Osteoblast (primary cell): ENCODE measurements around the gene LMO7. TPM values are rescaled to one million over a fixed set of nuclear protein-coding genes. Genes with fewer than 3 reads are reported as not detected.

Source experiments
- DNase-seq: peaks from one replicate; pipeline ENCODE4 v3.0.0; 2011; ENCODE audit warnings: low spot score, mixed read lengths; ENCODE audit not compliant: insufficient read length; ENCODE audit errors: missing footprints
- H2AFZ ChIP-seq: 2 replicates; pipeline ENCODE4 v1.6.0; 2011; ENCODE audit warnings: mild to moderate bottlenecking, low read length
- H3K27ac ChIP-seq: 2 replicates; pipeline ENCODE4 v1.5.1; 2011; ENCODE audit warnings: mild to moderate bottlenecking, low read depth, low read length, moderate library complexity
- H3K27me3 ChIP-seq: 2 replicates; pipeline ENCODE4 v1.6.0; 2012; ENCODE audit warnings: mild to moderate bottlenecking, control low read depth, inconsistent platforms, low read length, moderate library complexity; ENCODE audit not compliant: insufficient read depth
- H3K36me3 ChIP-seq: 2 replicates; pipeline ENCODE4 v1.5.1; 2011; ENCODE audit warnings: mild to moderate bottlenecking, low read length, control low read depth, moderate library complexity; ENCODE audit not compliant: insufficient read depth
- H3K4me1 ChIP-seq: 2 replicates; pipeline ENCODE4 v1.5.1; 2011; ENCODE audit warnings: mild to moderate bottlenecking, low read length, control low read depth, moderate library complexity; ENCODE audit not compliant: insufficient read depth
- H3K4me2 ChIP-seq: 2 replicates; pipeline ENCODE4 v1.6.0; 2011; ENCODE audit warnings: mild to moderate bottlenecking, low read length; ENCODE audit not compliant: insufficient read depth
- H3K4me3 ChIP-seq: fragments of 200-600 bp; sonication (generic); 3 replicates; pipeline ENCODE4 v1.5.1; 2012; ENCODE audit warnings: mild to moderate bottlenecking, low read length, inconsistent platforms; ENCODE audit not compliant: insufficient read depth
- H3K79me2 ChIP-seq: 2 replicates; pipeline ENCODE4 v1.6.0; 2012; ENCODE audit warnings: mild to moderate bottlenecking, low read length, control low read depth, inconsistent platforms; ENCODE audit not compliant: insufficient read depth
- H3K9me3 ChIP-seq: 2 replicates; pipeline ENCODE4 v1.5.1; 2011; ENCODE audit warnings: low read depth, low read length, control low read depth
- H4K20me1 ChIP-seq: 2 replicates; pipeline ENCODE4 v1.6.0; 2012; ENCODE audit warnings: mild to moderate bottlenecking, low read length, control low read depth; ENCODE audit not compliant: insufficient read depth
- total RNA-seq: library from RNA; depleted of rRNA; stranded (reverse); fragments of >200 nt; gene quantifications from 2 replicates; pipeline ENCODE4 v1.2.3, GENCODE V29; 2012
- TF ChIP-seq, protein P1 (sequence below): IDR thresholded peaks from 2 replicates; pipeline ENCODE4 v1.5.1; 2011; ENCODE audit warnings: mild to moderate bottlenecking, low read depth, low read length, moderate library complexity; ENCODE audit errors: extremely low read depth

LMO7 gene
- total RNA-seq: 465 and 536 TPM in 2 replicates

DNA sequence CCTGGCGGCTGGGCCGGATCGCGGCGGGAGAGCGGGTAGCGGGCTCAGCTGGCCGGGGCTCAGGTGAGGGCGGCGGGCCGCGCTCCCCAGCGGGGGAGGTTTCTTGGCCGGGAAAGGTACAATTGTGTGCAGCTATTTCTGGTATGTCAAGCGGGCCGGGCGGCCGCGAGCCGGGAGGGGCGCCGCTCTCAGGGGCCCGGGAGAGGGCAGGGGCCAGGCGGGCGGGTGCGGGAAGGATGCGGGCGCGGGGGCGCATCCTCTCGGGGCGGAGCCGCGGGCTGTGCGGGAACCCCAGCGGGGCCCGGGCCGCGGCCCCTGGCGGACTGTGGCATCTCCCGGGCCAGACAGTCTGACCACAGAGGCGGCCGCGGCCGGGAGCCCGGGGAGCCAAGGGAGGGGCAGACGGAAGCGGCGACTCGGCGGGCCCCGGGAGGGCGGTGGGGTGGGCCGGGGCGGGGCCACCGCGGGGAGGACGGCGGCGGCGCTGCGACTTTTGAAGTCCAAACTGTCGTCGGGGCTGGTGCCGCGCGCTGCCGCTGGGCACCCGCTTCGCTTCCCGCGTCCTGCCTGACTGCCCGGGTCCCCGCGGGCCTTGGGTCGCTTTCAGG is at the start of gene LMO7:
TSS of gene LMO7 (plus strand) at position 503 of the 608 bp plus-strand sequence. CDS start 328 bp downstream, outside the sequence.
- H3K9me3 ChIP-seq: no peaks in the 10 kb centered on the region
- H3K27me3 ChIP-seq: no peaks in the 10 kb centered on the region
- peak within 1 kb of the TSS; percentile 94 for H3K4me3 ChIP-seq
- peaks cover 77% of the 10 kb centered on the region for H3K79me2 ChIP-seq
- H4K20me1 ChIP-seq: peaks cover 34% of the 10 kb centered on the region
- H3K36me3 ChIP-seq: peaks cover 42% of the 10 kb centered on the region
- H3K4me1 ChIP-seq: peaks cover 40% of the 10 kb centered on the region
- H3K4me2 ChIP-seq: peak within 1 kb of the TSS; percentile 90
- peak within 1 kb of the TSS; percentile 64 for H2AFZ ChIP-seq
- DNase-seq: peak; percentile 90
- TF ChIP-seq, protein P1, sequence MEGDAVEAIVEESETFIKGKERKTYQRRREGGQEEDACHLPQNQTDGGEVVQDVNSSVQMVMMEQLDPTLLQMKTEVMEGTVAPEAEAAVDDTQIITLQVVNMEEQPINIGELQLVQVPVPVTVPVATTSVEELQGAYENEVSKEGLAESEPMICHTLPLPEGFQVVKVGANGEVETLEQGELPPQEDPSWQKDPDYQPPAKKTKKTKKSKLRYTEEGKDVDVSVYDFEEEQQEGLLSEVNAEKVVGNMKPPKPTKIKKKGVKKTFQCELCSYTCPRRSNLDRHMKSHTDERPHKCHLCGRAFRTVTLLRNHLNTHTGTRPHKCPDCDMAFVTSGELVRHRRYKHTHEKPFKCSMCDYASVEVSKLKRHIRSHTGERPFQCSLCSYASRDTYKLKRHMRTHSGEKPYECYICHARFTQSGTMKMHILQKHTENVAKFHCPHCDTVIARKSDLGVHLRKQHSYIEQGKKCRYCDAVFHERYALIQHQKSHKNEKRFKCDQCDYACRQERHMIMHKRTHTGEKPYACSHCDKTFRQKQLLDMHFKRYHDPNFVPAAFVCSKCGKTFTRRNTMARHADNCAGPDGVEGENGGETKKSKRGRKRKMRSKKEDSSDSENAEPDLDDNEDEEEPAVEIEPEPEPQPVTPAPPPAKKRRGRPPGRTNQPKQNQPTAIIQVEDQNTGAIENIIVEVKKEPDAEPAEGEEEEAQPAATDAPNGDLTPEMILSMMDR: no peak
- H3K27ac ChIP-seq: peak within 1 kb of the TSS; percentile 69

DNA sequence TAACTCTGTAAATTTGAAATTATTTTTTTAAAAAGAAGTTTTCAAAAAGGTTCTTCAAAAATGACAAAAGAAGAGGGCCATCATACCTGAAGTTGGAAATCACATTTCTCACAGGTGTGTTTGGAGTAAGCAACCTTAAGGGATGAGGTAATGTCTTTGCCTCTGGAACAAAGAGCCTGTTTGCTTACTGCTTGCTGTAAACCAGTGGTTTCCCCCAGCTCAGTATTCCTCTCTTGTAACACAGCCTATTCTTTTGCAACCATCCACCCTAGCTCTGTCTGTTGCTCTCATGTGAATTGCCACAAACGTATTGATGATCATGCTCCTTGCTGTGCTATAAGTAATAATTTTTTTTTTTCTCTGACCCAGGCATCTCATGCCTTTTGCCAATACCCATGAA is 48.5 kb upstream of the LMO7 start:
- Histone ChIP-seq H4K20me1 (no peaks in the 10 kb centered on the region), H3K4me2 (no peak overlapping the region), H3K4me3 (no peak overlapping the region), H3K9me3 (no peaks in the 10 kb centered on the region), H3K4me1 (no peaks in the 10 kb centered on the region), H3K27ac (no peak overlapping the region), H2AFZ (no peak overlapping the region), H3K36me3 (peaks cover 21% of the 10 kb centered on the region), H3K79me2 (no peaks in the 10 kb centered on the region), H3K27me3 (no peaks in the 10 kb centered on the region)
- TF ChIP-seq, protein P1: no peak
- no peak for DNase-seq

DNA sequence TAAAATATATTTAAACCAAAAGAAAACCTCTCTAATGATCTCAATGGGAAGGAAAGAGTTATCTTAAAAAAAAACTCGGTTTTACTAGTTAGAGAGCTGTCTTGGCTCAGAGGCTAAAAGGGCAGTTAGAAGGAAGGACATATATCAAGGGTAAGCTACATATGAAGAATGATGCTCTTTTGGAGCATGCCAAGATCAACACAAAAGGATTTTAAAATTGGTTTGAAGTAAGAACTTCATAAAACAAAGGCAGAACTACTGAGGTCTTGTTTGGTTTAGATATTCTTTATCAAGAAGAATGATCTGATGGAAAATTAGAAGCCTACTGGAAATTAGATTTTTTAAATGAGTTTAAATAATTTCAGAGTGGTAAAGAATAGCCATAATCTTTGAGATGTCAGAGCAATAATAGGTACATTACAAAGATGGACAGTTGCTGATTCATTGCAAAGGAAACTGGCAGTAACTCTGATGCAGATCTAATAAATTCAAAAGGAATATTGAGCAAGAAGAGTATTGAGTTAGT is 39.4 kb upstream of the LMO7 start:
- Histone ChIP-seq H4K20me1 (no peaks in the 10 kb centered on the region), H3K27ac (no peak overlapping the region), H2AFZ (no peak overlapping the region), H3K4me2 (no peak overlapping the region), H3K4me1 (peaks cover 13% of the 10 kb centered on the region), H3K9me3 (no peaks in the 10 kb centered on the region), H3K36me3 (peaks cover 8% of the 10 kb centered on the region), H3K79me2 (no peaks in the 10 kb centered on the region), H3K27me3 (no peaks in the 10 kb centered on the region), H3K4me3 (no peak overlapping the region)
- DNase-seq: no peak
- TF ChIP-seq, protein P1: no peak

DNA sequence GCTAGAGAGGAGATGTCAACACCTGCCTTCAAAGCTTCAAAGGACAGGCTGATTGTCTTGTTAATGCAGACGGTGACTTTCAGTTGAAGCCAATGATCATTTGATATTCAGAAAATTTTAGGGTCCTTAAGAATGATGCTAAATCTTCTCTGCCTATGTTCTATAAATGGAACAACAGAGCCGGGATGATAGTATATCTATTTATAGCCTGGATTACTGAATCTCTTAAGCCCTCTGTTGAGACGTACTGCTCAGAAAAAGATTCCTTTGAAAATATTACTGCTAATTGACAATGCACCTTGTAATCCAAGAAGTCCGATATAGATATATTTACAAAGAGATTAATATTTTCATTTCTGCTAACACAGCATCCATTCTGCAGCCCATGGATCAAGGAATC is 35.8 kb upstream of the LMO7 start:
- Histone ChIP-seq H3K4me1 (peaks cover 13% of the 10 kb centered on the region), H3K27me3 (no peaks in the 10 kb centered on the region), H3K4me2 (no peak overlapping the region), H3K79me2 (no peaks in the 10 kb centered on the region), H4K20me1 (no peaks in the 10 kb centered on the region), H3K9me3 (no peaks in the 10 kb centered on the region), H3K4me3 (no peak overlapping the region), H3K27ac (no peak overlapping the region), H3K36me3 (peaks cover 16% of the 10 kb centered on the region), H2AFZ (no peak overlapping the region)
- TF ChIP-seq, protein P1: no peak
- no peak for DNase-seq
